GM12865 (cell line): ENCODE data around the gene FIBCD1.

Experiments used
- DNase-seq: peaks from one replicate; pipeline ENCODE4 v3.0.0; 2010; ENCODE audit warnings: low read depth
- H3K4me3 ChIP-seq: 2 replicates; pipeline ENCODE4 v1.5.1; 2011; ENCODE audit warnings: mild to moderate bottlenecking, low read depth, low read length, control low read depth
- CTCF ChIP-seq: IDR thresholded peaks from 2 replicates; pipeline ENCODE4 v1.5.1; 2011; ENCODE audit warnings: low read length, control low read depth, low read depth, inconsistent platforms; ENCODE audit not compliant: insufficient read depth; ENCODE audit errors: missing control alignments

FIBCD1 gene

GRCh38 chr9:130895038-130895437 is 44.0 kb downstream of the FIBCD1 start:
- no peak for TF ChIP-seq CTCF
- no peak for DNase-seq

GRCh38 chr9:130894546-130894945 is 44.5 kb downstream of the FIBCD1 start:
- H3K4me3 ChIP-seq: no peak overlapping the region
- no peak for DNase-seq
- TF ChIP-seq CTCF: no peak

More at GRCh38 chr9:130895038-130895437, 44.0 kb downstream of the FIBCD1 start:
- H3K4me3 ChIP-seq: no peak overlapping the region

GRCh38 chr9:130893341-130894101 is 45.5 kb downstream of the FIBCD1 start:
- no peak for DNase-seq
- no peak overlapping the region for H3K4me3 ChIP-seq
- TF ChIP-seq CTCF: no peak

GRCh38 chr9:130892477-130893304 is 46.4 kb downstream of the FIBCD1 start:
- no peak for TF ChIP-seq CTCF
- H3K4me3 ChIP-seq: no peak overlapping the region
- DNase-seq: no peak

- H3K4me3 ChIP-seq: no peak overlapping the region
- TF ChIP-seq CTCF: no peak
- DNase-seq: no peak
Measured at GRCh38 chr9:130891688-130892476, 47.2 kb downstream of the FIBCD1 start.

- no peak for TF ChIP-seq CTCF
- no peak for DNase-seq
- no peak overlapping the region for H3K4me3 ChIP-seq
Measured at GRCh38 chr9:130890870-130891687, 48.0 kb downstream of the FIBCD1 start.
